ENCODE measurements around the gene ORAI3. TPM values are rescaled to one million over a fixed set of nuclear protein-coding genes. Genes with fewer than 3 reads are reported as not detected.

The ORAI3 gene
- total RNA-seq, 1 donor from 2014 or later: 30.2 TPM

- no peaks in the 10 kb centered on the region for H3K27me3 ChIP-seq (ENCODE audit: low read depth)
- H3K4me1 ChIP-seq: no peaks in the 10 kb centered on the region
- ATAC-seq (no peak), DNase-seq (no peak)
- no peaks in the 10 kb centered on the region for H3K9me3 ChIP-seq
- no peak overlapping the region for H3K4me3 ChIP-seq
- H3K36me3 ChIP-seq: peaks cover 100% of the 10 kb centered on the region
- TF ChIP-seq, protein P1, sequence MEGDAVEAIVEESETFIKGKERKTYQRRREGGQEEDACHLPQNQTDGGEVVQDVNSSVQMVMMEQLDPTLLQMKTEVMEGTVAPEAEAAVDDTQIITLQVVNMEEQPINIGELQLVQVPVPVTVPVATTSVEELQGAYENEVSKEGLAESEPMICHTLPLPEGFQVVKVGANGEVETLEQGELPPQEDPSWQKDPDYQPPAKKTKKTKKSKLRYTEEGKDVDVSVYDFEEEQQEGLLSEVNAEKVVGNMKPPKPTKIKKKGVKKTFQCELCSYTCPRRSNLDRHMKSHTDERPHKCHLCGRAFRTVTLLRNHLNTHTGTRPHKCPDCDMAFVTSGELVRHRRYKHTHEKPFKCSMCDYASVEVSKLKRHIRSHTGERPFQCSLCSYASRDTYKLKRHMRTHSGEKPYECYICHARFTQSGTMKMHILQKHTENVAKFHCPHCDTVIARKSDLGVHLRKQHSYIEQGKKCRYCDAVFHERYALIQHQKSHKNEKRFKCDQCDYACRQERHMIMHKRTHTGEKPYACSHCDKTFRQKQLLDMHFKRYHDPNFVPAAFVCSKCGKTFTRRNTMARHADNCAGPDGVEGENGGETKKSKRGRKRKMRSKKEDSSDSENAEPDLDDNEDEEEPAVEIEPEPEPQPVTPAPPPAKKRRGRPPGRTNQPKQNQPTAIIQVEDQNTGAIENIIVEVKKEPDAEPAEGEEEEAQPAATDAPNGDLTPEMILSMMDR (IDR thresholded peaks at IDR 0.05): no peak
- intact Hi-C loops (cut with DNase I): no loop called here
- no peak overlapping the region for H3K27ac ChIP-seq
Measured at GRCh38 chr16:30974348-30974747, 25.5 kb downstream of the ORAI3 start.

GRCh38 chr16:30976486-30976885 is 27.6 kb downstream of the ORAI3 start:
- intact Hi-C loops (cut with DNase I): no loop called here

DNA sequence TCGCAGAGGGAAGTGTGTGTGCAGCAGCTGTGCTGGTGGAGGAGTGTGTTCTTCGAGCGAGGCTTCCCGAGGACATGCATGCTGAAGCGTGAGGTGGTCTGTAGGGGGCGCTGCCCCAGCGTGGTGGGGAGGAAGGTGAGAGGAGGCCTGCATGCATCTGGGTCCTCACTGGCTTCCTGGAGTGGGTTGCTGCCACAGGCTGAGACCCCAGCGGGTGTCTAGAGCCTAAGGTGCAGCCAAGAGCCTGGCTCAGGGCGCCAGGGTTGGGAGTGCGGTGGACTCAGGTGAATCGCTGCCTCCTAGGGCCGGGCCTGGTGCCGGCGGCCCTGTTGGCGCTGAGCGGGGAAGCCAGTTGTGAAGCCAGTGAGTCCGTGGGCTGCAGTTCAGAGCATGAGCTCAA is 28.6 kb downstream of the ORAI3 start:
- H3K36me3 ChIP-seq: peaks cover 100% of the 10 kb centered on the region
- H3K9me3 ChIP-seq: no peaks in the 10 kb centered on the region
- DNase-seq (no peak), ATAC-seq (no peak)
- H3K27me3 ChIP-seq (ENCODE audit: low read depth): no peaks in the 10 kb centered on the region
- intact Hi-C loops (cut with DNase I): no loop called here
- TF ChIP-seq, protein P1 (IDR thresholded peaks at IDR 0.05): no peak
- no peak overlapping the region for H3K4me3 ChIP-seq
- H3K27ac ChIP-seq: no peak overlapping the region
- no peaks in the 10 kb centered on the region for H3K4me1 ChIP-seq

More at GRCh38 chr16:30976486-30976885, 27.6 kb downstream of the ORAI3 start:
- Histone ChIP-seq H3K27ac (no peak overlapping the region), H3K27me3 (ENCODE audit: low read depth) (no peaks in the 10 kb centered on the region), H3K4me3 (no peak overlapping the region), H3K36me3 (peaks cover 100% of the 10 kb centered on the region), H3K9me3 (no peaks in the 10 kb centered on the region), H3K4me1 (no peaks in the 10 kb centered on the region)
- no peak for ATAC-seq
- TF ChIP-seq, protein P1 (IDR thresholded peaks at IDR 0.05): no peak
- DNase-seq: no peak

DNA sequence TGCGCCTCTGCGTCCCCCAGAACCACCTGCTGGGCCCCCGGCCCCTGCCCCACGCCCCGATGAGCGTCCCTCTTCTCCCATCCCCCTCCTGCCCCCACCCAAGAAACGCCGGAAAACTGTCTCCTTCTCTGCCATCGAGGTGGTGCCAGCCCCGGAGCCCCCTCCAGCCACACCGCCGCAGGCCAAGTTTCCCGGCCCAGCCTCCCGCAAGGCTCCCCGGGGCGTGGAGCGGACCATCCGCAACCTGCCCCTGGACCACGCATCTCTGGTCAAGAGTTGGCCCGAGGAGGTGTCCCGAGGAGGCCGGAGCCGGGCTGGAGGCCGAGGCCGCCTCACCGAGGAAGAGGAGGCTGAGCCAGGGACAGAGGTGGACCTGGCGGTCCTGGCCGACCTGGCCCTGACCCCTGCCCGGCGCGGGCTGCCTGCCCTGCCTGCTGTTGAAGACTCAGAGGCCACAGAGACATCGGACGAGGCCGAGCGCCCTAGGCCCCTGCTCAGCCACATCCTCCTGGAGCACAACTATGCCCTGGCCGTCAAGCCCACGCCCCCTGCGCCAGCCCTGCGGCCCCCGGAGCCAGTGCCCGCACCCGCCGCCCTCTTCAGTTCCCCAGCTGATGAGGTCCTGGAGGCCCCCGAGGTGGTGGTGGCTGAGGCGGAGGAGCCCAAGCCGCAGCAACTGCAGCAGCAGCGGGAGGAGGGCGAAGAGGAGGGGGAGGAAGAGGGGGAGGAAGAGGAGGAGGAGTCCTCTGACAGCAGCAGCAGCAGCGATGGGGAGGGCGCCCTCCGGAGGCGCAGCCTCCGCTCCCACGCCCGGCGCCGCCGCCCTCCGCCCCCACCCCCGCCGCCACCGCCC is 30.5 kb downstream of the ORAI3 start:
- DNase-seq (no peak), ATAC-seq (no peak)
- TF ChIP-seq, protein P1 (IDR thresholded peaks at IDR 0.05): no peak
- H3K36me3 ChIP-seq: peaks cover 98% of the 10 kb centered on the region
- no peaks in the 10 kb centered on the region for H3K27me3 ChIP-seq (ENCODE audit: low read depth)
- no peaks in the 10 kb centered on the region for H3K4me1 ChIP-seq
- no peak overlapping the region for H3K27ac ChIP-seq
- no peak overlapping the region for H3K4me3 ChIP-seq
- intact Hi-C loops (cut with DNase I): no loop called here
- H3K9me3 ChIP-seq: no peaks in the 10 kb centered on the region

DNA sequence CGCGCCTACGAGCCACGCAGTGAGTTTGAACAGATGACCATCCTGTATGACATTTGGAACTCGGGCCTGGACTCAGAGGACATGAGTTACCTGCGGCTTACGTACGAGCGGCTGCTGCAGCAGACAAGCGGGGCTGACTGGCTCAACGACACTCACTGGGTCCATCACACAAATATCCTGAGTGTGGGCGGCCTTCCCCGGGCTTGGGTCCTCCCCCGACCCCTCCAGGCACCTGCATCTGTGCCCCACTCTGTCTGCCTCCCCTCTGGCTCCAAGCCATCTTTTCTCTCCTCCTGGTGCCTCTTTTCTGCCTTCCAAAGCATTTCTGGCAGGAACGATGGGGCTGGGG is 31.1 kb downstream of the ORAI3 start:
- peaks cover 92% of the 10 kb centered on the region for H3K36me3 ChIP-seq
- DNase-seq (no peak), ATAC-seq (no peak)
- intact Hi-C loops (cut with DNase I): no loop called here
- TF ChIP-seq, protein P1 (IDR thresholded peaks at IDR 0.05): no peak
- H3K27ac ChIP-seq: no peak overlapping the region
- no peak overlapping the region for H3K4me3 ChIP-seq
- no peaks in the 10 kb centered on the region for H3K27me3 ChIP-seq (ENCODE audit: low read depth)
- H3K9me3 ChIP-seq: no peaks in the 10 kb centered on the region
- no peaks in the 10 kb centered on the region for H3K4me1 ChIP-seq

All from lower lobe of right lung (tissue), 2 donors.